HG03558 (cell line): ENCODE results near the gene ISX.

Experiments used
- ATAC-seq: cut with Tn5 transposase; IDR thresholded peaks from one replicate; pipeline ENCODE4 v1.9.1; 2021; ENCODE audit warnings: moderate number of reproducible peaks; ENCODE audit not compliant: unreplicated experiment; ENCODE audit errors: extremely low read depth

ISX gene

GRCh38 chr22:35051013-35051535 is 14.9 kb upstream of the ISX start:
- no peak for ATAC-seq

DNA sequence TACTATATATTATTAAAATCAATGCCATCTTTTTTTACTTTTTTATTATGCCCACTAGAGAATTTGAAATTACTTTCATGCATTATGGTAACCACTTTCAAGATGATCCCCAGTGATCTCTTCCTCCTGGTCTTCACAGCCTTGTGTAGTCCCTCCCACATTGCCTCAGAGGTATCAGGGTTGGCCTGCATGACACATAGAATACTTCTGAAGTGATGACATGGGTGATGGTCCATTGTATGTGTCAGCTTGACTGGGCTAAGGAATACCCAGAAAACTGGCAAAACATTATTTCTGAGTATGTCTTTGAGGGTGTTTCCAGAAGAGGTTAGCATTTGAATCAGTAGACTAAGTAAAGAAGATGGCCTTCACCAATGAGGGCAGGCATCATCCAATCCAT is 14.2 kb upstream of the ISX start:
- no peak for ATAC-seq

DNA sequence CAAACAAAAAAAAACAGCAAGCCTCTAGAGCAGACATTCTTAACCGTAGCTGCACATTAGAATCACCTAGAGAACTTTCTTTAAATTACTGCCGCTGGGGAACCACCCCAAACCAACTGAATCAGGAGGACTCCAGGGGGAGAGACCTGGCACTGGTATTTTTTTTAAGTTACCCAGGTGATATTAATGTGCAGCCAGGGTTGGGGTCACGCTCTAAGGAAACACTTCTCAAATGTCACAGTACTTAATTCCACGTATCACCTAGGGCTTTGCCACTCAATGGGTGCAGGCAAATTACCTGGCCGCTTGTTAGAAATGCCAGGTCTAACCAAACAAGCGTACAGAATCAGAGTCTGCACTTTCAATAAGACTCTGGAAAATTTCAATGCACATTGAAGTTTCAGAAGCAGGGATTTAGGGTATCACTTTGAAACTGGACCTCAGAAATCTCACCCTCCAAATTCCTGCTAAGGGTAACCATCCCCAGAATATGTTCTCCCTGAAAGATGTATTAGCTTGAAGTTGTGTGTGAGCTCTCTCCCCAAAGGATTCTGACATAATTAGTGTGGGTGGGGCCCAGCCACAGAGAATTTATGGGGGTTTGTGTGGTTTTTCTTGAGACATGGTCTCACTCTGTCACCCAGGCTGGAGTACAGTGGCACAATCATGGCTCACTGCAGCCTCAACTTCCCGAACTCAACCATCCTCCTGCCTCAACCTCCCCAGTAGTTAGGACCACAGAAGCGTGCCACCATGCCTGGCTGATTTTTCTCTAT is 12.7 kb upstream of the ISX start:
- ATAC-seq: no peak

- ATAC-seq: no peak
Observed at GRCh38 chr22:35054064-35054463, 11.9 kb upstream of the ISX start.

GRCh38 chr22:35056486-35056885 is 9.5 kb upstream of the ISX start:
- ATAC-seq: no peak

DNA sequence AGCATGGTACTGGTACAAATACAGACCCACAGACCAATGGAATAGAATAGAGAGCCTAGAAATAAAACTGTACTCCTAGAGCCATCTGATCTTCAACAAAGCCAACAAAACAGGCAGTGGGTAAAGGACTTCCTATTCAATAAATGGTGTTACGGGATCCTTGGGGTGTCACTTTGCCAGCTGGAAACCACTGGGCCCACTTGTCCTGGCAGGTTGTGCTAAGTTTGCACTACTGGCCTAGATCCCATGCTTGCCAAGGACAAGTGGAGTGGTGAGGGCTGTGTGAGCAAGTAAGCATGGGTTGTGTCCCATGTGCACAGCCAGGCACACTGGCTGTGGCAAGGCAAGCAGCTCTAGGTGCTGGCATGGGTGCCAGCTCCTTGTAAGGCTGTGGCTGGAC is 8.8 kb upstream of the ISX start:
- no peak for ATAC-seq

GRCh38 chr22:35059632-35060031 is 6.3 kb upstream of the ISX start:
- no peak for ATAC-seq

DNA sequence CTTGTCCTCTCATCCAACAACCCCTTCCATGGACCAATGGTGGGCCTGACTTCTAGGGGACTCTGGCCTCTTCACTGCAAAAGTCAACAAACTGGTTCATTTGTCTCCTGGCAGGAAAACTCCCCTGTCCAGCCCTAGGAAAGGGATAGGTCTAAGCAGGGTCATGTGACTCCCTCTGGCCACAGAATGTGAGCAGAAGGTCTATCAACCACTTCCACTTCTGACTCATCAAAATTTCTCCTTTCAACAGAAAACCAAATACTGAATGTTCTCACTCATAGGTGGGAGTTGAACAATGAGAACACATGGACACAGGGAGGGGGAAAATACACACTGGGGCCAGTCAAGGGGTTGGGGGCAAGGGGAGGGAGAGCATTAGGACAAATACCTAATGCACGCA is 1.3 kb upstream of the ISX start:
- ATAC-seq: no peak

GRCh38 chr22:35065183-35065582 is 775 bp upstream of the ISX start:
- ATAC-seq: no peak

DNA sequence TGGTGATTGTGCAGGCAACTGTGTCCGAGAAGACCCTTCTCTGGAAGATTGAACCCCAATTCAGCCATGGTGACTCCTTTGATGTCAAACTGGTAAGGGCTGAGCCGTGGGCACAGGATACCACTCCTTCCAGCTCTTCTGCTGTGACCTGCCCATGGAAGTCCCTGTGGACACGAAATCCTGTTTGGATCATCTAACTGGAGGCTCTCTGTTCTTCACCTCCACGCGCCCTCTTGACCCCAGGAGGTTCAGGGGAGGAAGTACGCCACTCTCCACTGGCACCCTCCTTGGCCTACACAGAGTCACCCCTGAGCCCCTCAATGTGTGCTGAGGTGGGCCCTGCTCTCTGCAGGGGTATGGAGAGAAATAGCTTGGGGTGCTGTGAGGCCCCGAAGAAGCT is 810 bp downstream of the ISX start:
- no peak for ATAC-seq

- ATAC-seq: no peak
Observed at GRCh38 chr22:35069541-35069940, 3.6 kb downstream of the ISX start.

GRCh38 chr22:35070451-35071093 is 4.6 kb downstream of the ISX start:
- ATAC-seq: no peak

DNA sequence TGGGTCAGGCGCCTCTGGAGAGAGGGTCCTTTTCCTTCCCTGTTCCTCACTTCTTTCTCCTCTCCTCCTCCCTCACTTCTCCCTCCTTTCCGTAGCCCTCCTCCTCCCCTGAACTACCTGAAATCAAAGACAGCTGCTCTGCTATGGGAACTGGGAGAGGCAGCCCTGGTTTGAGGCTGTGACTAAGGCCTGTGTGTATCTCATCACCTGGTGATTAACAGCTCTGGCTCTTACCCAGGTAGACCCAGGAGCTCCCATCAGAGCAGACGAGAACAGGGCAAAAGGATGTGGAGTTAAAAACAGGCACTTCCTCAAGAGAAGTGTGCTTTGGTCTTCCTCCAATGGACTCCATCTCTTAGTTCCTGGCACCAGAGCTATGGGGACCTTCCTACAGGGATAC is 5.8 kb downstream of the ISX start:
- no peak for ATAC-seq

DNA sequence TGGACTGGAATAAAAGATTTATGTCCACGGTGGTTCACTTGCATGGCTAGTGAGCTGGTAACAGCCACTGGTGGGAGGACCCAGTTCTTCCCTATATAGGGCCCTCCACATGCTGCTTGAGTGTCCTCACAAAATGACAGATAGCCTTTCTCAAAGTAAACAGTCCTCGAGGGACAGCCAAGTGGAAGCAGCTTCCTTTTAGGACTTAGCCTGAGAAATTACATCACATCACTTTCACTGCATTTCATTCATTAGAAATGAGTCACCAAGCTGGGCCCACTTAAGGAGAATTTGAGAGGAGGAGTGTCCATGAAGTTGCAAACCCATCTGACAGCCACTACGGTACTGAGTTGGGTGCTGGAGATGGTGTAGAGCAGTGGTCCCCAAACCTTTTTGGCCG is 7.0 kb downstream of the ISX start:
- no peak for ATAC-seq

DNA sequence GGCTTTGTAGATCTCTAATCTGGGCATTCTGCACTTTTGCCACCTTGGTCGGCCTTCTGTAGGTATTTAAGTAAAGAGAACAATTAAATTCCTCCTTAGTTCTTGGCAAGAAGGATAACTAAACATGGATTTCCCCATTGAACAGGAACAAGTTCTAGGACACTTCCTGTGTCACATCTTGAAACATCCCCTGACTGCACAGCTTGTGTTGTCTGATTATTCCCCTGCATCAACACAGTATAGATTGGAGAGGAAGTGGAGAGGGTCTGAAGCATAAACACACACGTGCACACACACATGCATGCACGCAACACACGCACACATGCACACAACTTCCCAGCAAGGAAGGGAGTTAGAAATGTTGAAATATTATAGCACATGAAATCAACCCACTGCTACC is 8.6 kb downstream of the ISX start:
- ATAC-seq: no peak

DNA sequence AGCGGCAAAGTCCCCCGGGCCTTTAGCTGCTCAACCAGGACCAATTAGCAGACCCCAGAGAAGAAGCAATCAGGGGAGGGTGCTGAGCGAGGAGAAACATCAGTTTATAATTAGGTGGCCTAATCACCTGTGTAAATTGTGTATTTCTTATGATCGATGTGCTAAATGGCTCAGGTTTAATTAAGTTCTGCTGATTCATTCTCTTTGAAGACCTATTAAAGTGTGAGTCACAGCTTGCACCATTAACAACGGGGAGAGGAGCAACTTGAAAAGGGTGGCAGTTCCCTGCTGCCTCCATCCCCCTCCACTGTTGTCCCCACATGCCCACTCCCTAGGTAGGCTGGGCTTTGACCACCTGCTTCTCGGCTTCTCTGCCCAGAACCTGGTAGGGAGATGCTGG is 10.7 kb downstream of the ISX start:
- no peak for ATAC-seq

GRCh38 chr22:35085621-35086020 is 19.7 kb downstream of the ISX start:
- no peak for ATAC-seq

DNA sequence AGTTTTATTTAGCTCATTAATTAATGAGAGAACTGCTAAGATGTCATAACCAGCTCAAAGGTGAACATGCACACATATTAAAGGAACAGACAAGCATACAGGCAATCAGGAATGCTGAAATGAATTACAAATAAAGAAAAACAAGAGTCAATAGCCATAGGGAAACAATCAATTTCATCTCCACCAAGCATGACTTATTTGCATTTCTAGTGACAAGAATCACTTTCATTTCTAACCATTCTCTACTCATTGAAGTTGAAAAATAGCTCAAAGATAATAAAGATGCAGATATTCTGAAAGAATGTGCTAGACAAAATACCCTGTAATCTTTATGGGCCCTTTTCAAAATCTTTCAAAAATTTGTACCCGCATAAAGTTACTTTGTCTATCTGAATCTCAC is 23.2 kb downstream of the ISX start:
- no peak for ATAC-seq

DNA sequence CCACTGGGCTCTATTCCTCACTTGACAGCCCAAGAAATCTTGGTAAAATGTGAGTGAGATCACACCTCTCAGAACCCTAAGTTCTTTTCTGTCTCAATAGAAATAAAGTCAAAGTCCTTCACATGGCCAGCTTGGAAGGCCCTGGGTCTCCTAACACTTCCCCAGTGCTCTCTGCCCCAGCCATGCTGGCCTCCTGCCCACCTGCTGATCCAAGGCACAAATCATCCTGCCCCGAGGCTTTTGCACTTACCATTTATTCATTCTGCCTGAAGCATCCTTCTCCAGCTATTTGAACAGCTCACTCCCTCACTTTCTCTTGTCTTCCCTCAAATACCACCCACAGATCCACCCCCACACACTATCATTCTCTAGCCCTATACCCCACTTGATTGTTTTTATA is 26.4 kb downstream of the ISX start:
- ATAC-seq: no peak

DNA sequence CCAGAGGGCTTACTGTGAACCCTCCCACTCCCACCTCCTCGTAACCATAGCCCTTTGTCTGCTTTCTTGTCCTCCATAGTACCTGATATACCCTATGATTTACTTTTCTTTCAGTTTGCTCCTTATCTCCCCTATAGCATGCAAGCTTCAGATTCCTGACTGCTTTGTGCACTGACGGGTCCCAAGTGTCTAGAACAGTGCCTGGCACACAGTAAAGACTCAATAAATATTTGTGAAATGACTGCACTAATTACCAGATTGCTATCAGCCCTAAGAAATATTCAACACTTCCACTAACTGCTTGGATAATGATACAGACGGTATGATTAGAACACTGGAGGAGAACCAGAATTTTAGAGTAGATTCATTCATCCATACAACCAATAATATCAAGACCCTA is 33.0 kb downstream of the ISX start:
- ATAC-seq: no peak

- no peak for ATAC-seq
Observed at GRCh38 chr22:35099883-35100282, 33.9 kb downstream of the ISX start.

DNA sequence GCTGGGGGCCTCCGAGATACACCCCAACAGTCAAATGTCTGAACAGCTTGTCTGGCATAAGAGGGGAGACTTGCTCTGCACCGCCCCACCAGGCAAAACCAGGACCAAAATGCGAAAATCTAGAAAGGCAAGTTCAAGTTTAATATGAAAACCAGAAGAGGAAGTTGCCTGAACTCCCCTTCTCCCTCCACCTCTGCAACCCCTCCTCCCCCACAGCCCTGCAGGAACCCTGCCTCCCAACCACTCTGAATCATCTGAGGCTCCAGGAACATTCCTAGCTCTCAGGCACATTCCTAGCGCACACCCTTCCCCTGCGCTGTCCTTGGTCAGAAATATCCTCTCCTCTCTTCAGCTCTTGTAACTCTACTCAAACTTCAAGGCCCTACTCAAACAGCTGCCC is 36.7 kb downstream of the ISX start:
- no peak for ATAC-seq
